Nephron progenitor cell (in vitro differentiated cells): ENCODE measurements around the gene OR5K2.

ENCODE experiments used
- DNase-seq: peaks from one replicate; pipeline ENCODE4 v3.0.0; 2021
- H3K27ac Mint-ChIP-seq: 2 replicates; pipeline ENCODE4 v1.8.0; 2021; ENCODE audit warnings: mild to moderate bottlenecking, moderate library complexity, mixed read lengths
- H3K27me3 Mint-ChIP-seq: 2 replicates; pipeline ENCODE4 v1.8.0; 2021; ENCODE audit warnings: mild to moderate bottlenecking, low read depth, mixed read lengths; ENCODE audit not compliant: poor library complexity
- H3K36me3 Mint-ChIP-seq: 2 replicates; pipeline ENCODE4 v1.8.0; 2021; ENCODE audit warnings: low read depth, mixed read lengths
- H3K4me1 Mint-ChIP-seq: 2 replicates; pipeline ENCODE4 v1.8.0; 2021; ENCODE audit warnings: mixed read lengths
- H3K4me3 Mint-ChIP-seq: 2 replicates; pipeline ENCODE4 v1.8.0; 2021; ENCODE audit warnings: mild to moderate bottlenecking, moderate library complexity, mixed read lengths
- H3K9me3 Mint-ChIP-seq: 2 replicates; pipeline ENCODE4 v1.8.0; 2021; ENCODE audit warnings: mild to moderate bottlenecking, moderate library complexity, mixed read lengths
- TF ChIP-seq, protein P1 (sequence below): fragments of 200-600 bp; sonication (generic); IDR thresholded peaks from 2 replicates; pipeline ENCODE4 v1.5.0; 2021; ENCODE audit warnings: antibody characterized with exemption

OR5K2 gene

DNA sequence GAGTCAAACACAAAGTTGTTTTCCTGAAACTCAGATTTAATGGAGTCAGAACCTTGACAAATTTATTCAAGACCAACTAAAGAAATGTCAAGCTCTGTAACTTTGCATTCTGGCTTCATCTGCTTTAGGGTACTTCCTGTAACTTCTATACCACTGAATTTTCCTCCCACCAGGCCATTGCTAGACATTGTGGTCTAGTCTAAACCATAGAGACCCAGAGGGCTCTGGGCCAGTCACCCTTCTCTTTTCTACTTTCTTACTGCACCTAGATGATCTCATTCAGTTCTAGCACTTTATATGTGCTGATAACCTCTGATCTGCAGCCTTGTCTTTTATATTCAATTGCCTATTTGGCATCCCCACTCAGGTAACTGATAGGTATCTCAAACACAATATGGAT lies 37.3 kb upstream of the OR5K2 start:
- H3K9me3 Mint-ChIP-seq, result no peaks in the 10 kb centered on the region

GRCh38 chr3:98462901-98463300 lies 34.6 kb upstream of the OR5K2 start, which contains the start of gene OR5K1:
TSS of gene OR5K1 (plus strand) at chr3:98463201. CDS start at chr3:98469577, 6,376 bp downstream.
- DNase-seq, result no peak
- no peak within 1 kb of the TSS for H3K4me3 Mint-ChIP-seq
- H3K27me3 Mint-ChIP-seq, result no peaks in the 10 kb centered on the region
- TF ChIP-seq, protein P1, sequence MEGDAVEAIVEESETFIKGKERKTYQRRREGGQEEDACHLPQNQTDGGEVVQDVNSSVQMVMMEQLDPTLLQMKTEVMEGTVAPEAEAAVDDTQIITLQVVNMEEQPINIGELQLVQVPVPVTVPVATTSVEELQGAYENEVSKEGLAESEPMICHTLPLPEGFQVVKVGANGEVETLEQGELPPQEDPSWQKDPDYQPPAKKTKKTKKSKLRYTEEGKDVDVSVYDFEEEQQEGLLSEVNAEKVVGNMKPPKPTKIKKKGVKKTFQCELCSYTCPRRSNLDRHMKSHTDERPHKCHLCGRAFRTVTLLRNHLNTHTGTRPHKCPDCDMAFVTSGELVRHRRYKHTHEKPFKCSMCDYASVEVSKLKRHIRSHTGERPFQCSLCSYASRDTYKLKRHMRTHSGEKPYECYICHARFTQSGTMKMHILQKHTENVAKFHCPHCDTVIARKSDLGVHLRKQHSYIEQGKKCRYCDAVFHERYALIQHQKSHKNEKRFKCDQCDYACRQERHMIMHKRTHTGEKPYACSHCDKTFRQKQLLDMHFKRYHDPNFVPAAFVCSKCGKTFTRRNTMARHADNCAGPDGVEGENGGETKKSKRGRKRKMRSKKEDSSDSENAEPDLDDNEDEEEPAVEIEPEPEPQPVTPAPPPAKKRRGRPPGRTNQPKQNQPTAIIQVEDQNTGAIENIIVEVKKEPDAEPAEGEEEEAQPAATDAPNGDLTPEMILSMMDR, result no peak
- H3K27ac Mint-ChIP-seq, result no peak within 1 kb of the TSS
- H3K36me3 Mint-ChIP-seq, result no peaks in the 10 kb centered on the region
- H3K9me3 Mint-ChIP-seq, result peaks cover 2% of the 10 kb centered on the region
- H3K4me1 Mint-ChIP-seq, result no peaks in the 10 kb centered on the region

More for the DNA sequence above, 37.3 kb upstream of the OR5K2 start:
- Mint-ChIP-seq H3K4me1 (no peaks in the 10 kb centered on the region), H3K27me3 (no peaks in the 10 kb centered on the region), H3K4me3 (no peak overlapping the region), H3K27ac (no peak overlapping the region), H3K36me3 (no peaks in the 10 kb centered on the region)
- no peak for DNase-seq
- TF ChIP-seq, protein P1, result no peak

DNA sequence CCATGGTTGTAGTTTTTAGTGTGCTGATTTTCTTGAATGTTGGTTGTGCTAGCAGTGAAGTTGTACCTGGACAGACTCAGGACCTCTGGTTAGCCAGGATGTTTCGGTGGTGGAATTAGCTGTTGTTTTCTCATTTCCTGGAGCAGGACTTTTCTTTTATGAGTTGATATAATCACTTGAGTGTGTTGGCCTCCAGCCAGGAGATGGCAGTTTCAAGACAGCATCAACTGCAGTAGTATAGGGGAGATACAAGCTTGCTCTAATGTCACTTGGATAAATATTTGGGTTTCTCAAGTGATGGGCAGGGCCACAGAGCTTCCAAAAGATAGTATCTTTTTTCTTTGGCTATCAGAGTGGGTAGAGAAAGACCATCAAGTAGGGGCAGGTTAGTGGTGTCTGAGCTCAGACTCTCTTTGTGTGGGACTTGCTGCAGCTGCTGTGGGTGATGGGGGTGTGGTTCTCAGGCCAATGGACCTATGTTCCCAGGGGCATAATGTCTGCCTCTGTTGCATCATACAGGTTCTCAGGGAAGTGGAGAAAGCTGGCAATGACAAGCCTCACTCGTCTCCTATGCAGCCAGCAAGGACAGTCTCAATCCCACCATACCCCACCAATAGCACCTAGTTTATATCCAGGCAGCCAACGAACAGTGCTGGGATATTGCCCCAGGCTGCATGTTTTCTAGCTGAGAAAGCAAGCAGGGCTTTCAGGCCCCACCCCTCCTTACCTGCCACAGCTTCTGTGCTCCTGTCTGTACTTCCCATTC lies 14.6 kb upstream of the OR5K2 start:
- no peaks in the 10 kb centered on the region for H3K4me1 Mint-ChIP-seq
- DNase-seq, result no peak
- peaks cover 39% of the 10 kb centered on the region for H3K9me3 Mint-ChIP-seq
- no peak overlapping the region for H3K4me3 Mint-ChIP-seq
- no peaks in the 10 kb centered on the region for H3K36me3 Mint-ChIP-seq
- TF ChIP-seq, protein P1, result no peak
- H3K27ac Mint-ChIP-seq, result no peak overlapping the region
- no peaks in the 10 kb centered on the region for H3K27me3 Mint-ChIP-seq

DNA sequence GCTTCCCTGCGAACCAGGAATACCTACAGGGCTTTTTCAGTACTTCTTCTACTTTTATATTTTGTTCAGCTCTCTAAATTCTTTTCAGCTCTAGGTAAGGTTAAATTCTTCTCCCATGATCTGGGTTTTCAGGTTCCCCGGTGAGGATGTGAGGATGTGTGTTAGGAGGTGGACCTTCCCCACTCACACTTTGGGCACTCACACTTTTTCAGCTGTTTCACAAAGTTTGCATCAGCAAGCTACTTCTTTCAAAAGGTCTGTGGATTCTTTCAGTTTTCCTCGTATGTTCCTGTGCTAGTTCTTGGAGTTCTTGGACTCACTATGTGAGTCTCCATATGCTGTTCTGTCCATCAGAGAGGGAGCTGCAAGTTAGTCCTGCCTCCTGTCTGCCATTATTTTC lies 13.9 kb upstream of the OR5K2 start:
- H3K4me1 Mint-ChIP-seq, result no peaks in the 10 kb centered on the region
- peaks cover 43% of the 10 kb centered on the region for H3K9me3 Mint-ChIP-seq
- no peak overlapping the region for H3K4me3 Mint-ChIP-seq
- TF ChIP-seq, protein P1, result no peak
- H3K36me3 Mint-ChIP-seq, result no peaks in the 10 kb centered on the region
- H3K27ac Mint-ChIP-seq, result no peak overlapping the region
- no peak for DNase-seq
- no peaks in the 10 kb centered on the region for H3K27me3 Mint-ChIP-seq

DNA sequence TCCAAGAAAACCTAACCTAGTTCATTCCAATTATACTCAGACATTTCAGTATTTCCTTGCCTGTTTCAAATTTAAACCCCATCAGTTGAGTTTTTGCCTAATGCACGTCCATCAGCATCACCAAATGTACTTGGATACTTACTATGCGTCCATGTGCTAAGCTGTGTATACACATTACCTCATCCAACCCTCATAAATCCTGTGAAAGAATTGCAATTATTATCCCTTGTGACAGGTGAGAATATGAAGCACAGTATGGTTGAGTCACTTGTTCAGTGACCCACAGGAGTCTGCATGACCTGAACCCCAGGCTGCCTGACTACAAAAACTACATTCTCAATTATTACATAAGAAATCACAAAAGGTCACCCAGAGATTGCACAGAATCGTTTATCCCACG lies 2.5 kb downstream of the OR5K2 start:
- H3K27ac Mint-ChIP-seq, result no peak overlapping the region

More for the DNA sequence above, 2.5 kb downstream of the OR5K2 start:
- no peaks in the 10 kb centered on the region for H3K9me3 Mint-ChIP-seq
- H3K4me1 Mint-ChIP-seq, result no peaks in the 10 kb centered on the region
- H3K27me3 Mint-ChIP-seq, result peaks cover 4% of the 10 kb centered on the region
- TF ChIP-seq, protein P1, result no peak
- DNase-seq, result no peak
- H3K4me3 Mint-ChIP-seq, result no peak overlapping the region
- H3K36me3 Mint-ChIP-seq, result no peaks in the 10 kb centered on the region
